A549 (cell line): Measurements from ENCODE around the gene DCDC2. TPM values are rescaled to one million over a fixed set of nuclear protein-coding genes. Genes with fewer than 3 reads are reported as not detected.
"Not testable (repeated sequence)": the region's sequence is repeated elsewhere in the genome, so short reads cannot be mapped to it uniquely, and the experiment has no call there.

Experiments
- ATAC-seq, 2 experiments: fragments of 200-7000 bp in 1 of 2; fragments of >200 bp in 1 of 2; cut with Nextera tagmentation in 1 of 2; cut with Tn5 transposase in 1 of 2; 3 replicates each; pipeline versions ENCODE4 v1.8.0 to v1.9.1; 2018 to 2020; ENCODE audit warnings: mild to moderate bottlenecking in 1 of 2, moderate library complexity in 1 of 2
- CTCF ChIA-PET: fragments of 300-600 bp; sonication (Branson Sonifier 250); formaldehyde crosslinking; extraction: SDS; loops from one replicate; lab custom pipeline; 2021; ENCODE audit warnings: antibody characterized with exemption, inconsistent platforms; lab: Yijun Ruan, JAX
- POLR2A ChIA-PET: fragments of 350-600 bp; formaldehyde crosslinking; extraction: SDS; loops from one replicate; lab custom pipeline; 2021; ENCODE audit warnings: antibody characterized with exemption, inconsistent platforms; lab: Yijun Ruan, JAX
- DNase-seq, 2 experiments: peaks; one replicate each; pipeline versions ENCODE4 v3.0.0 to v3.0.0-alpha.2; 2011 to 2016; ENCODE audit warnings: low read depth in 1 of 2, low spot score in 1 of 2
- FAIRE-seq: peaks from 2 replicates; lab custom pipeline; 2011; peaks lifted over from hg19 to GRCh38; lab: Jason Lieb, UNC
- H3K27ac ChIP-seq, 2 experiments: fragments of >200 bp; sonication (Bioruptor Twin); formaldehyde crosslinking; 3 replicates each; pipeline ENCODE4 v1.5.1; 2016 to 2017
- H3K4me1 ChIP-seq: fragments of >200 bp; sonication (Bioruptor Twin); formaldehyde crosslinking; 3 replicates; pipeline ENCODE4 v1.6.1; 2016
- H3K4me2 ChIP-seq: fragments of >200 bp; sonication (Bioruptor Twin); formaldehyde crosslinking; 3 replicates; pipeline ENCODE4 v1.6.1; 2016
- H3K4me3 ChIP-seq: fragments of >200 bp; sonication (Bioruptor Twin); formaldehyde crosslinking; 3 replicates; pipeline ENCODE4 v1.5.1; 2016
- H3K9me3 ChIP-seq: fragments of >200 bp; sonication (Bioruptor Twin); formaldehyde crosslinking; 3 replicates; pipeline ENCODE4 v1.6.1; 2016
- BHLHE40 ChIP-seq: IDR thresholded peaks from 2 replicates; pipeline ENCODE4 v1.6.1; 2012; ENCODE audit warnings: low read depth, low read length, inconsistent platforms
- CBX2 ChIP-seq: fragments of 200-600 bp; sonication (generic); IDR thresholded peaks from 2 replicates; pipeline ENCODE4 v1.6.1; 2016; ENCODE audit warnings: low read depth, mild to moderate bottlenecking, borderline replicate concordance
- CBX8 ChIP-seq: fragments of 200-600 bp; sonication (generic); IDR thresholded peaks from 2 replicates; pipeline ENCODE4 v1.6.1; 2016
- CHD2 ChIP-seq: fragments of 150-350 bp; IDR thresholded peaks from 2 replicates; pipeline ENCODE4 v1.6.1; 2014; ENCODE audit warnings: low read length; ENCODE audit not compliant: partially characterized antibody
- EHF ChIP-seq: fragments of 250-450 bp; sonication (Bioruptor Pico); IDR thresholded peaks from 2 replicates; pipeline ENCODE4 v1.5.0; 2020; ENCODE audit warnings: mild to moderate bottlenecking
- FOSB ChIP-seq: fragments of 250-450 bp; sonication (Bioruptor Pico); IDR thresholded peaks from 2 replicates; pipeline ENCODE4 v1.5.0; 2020; ENCODE audit warnings: mild to moderate bottlenecking, moderate library complexity
- FOSL2 ChIP-seq, 2 experiments: fragments of 450-650 bp in 1 of 2; fragments of >200 bp in 1 of 2; sonication (Bioruptor Twin) in 1 of 2; formaldehyde crosslinking; IDR thresholded peaks; 2 replicates each; pipeline versions ENCODE4 v1.5.0 to v1.6.1; 2016 to 2020; ENCODE audit warnings: mild to moderate bottlenecking in 1 of 2, moderate library complexity in 1 of 2
- FOXS1 ChIP-seq: fragments of 250-450 bp; sonication (Bioruptor Pico); IDR thresholded peaks from 2 replicates; pipeline ENCODE4 v1.5.0; 2020; ENCODE audit warnings: mild to moderate bottlenecking, moderate library complexity
- GATA3 ChIP-seq: IDR thresholded peaks from 2 replicates; pipeline ENCODE4 v1.6.1; 2012; ENCODE audit warnings: borderline replicate concordance
- HDAC2 ChIP-seq: fragments of 200-600 bp; sonication (generic); IDR thresholded peaks from 2 replicates; pipeline ENCODE4 v1.6.1; 2016
- HOXA7 ChIP-seq: fragments of 250-450 bp; sonication (Bioruptor Pico); IDR thresholded peaks from 2 replicates; pipeline ENCODE4 v1.5.0; 2020; ENCODE audit warnings: mild to moderate bottlenecking, moderate library complexity
- HOXB13 ChIP-seq: fragments of 250-450 bp; sonication (Bioruptor Pico); IDR thresholded peaks from 2 replicates; pipeline ENCODE4 v1.5.0; 2020; ENCODE audit warnings: low read depth, mild to moderate bottlenecking, moderate library complexity
- JUNB ChIP-seq: fragments of >200 bp; sonication (Bioruptor Twin); formaldehyde crosslinking; IDR thresholded peaks from 2 replicates; pipeline ENCODE4 v1.6.1; 2016
- KDM1A ChIP-seq: fragments of 200-600 bp; sonication (generic); IDR thresholded peaks from 2 replicates; pipeline ENCODE4 v1.6.1; 2016; ENCODE audit warnings: low read depth, mild to moderate bottlenecking
- KDM5A ChIP-seq: fragments of 200-600 bp; sonication (generic); IDR thresholded peaks from 2 replicates; pipeline ENCODE4 v1.6.1; 2016; ENCODE audit warnings: antibody characterized with exemption, mild to moderate bottlenecking
- NR3C1 ChIP-seq: fragments of >200 bp; sonication (Bioruptor Twin); formaldehyde crosslinking; IDR thresholded peaks from 3 replicates; pipeline ENCODE4 v1.6.1; 2017
- RARB ChIP-seq: fragments of 250-450 bp; sonication (Bioruptor Pico); IDR thresholded peaks from 2 replicates; pipeline ENCODE4 v1.8.0; 2021; ENCODE audit warnings: mild to moderate bottlenecking, moderate library complexity
- SMC3 ChIP-seq: fragments of >200 bp; sonication (Bioruptor Twin); formaldehyde crosslinking; IDR thresholded peaks from 3 replicates; pipeline ENCODE4 v1.6.1; 2018; ENCODE audit warnings: inconsistent platforms
- TFCP2L1 ChIP-seq: fragments of 250-450 bp; sonication (Bioruptor Pico); IDR thresholded peaks from 2 replicates; pipeline ENCODE4 v1.5.0; 2021; ENCODE audit warnings: mild to moderate bottlenecking
- TP53 ChIP-seq: fragments of 250-450 bp; sonication (Bioruptor Pico); IDR thresholded peaks from 2 replicates; pipeline ENCODE4 v1.5.0; 2021; ENCODE audit warnings: mild to moderate bottlenecking, moderate library complexity
- ZFP36 ChIP-seq: fragments of 450-650 bp; IDR thresholded peaks from 2 replicates; pipeline ENCODE4 v1.6.1; 2014; ENCODE audit warnings: borderline replicate concordance; ENCODE audit not compliant: partially characterized antibody
- ZNF302 ChIP-seq: fragments of 250-450 bp; sonication (Bioruptor Pico); IDR thresholded peaks from 2 replicates; pipeline ENCODE4 v1.9.0; 2021; ENCODE audit warnings: inconsistent platforms, mild to moderate bottlenecking, moderate library complexity
- ZSCAN20 ChIP-seq: fragments of 250-450 bp; sonication (Bioruptor Pico); IDR thresholded peaks from 2 replicates; pipeline ENCODE4 v1.8.0; 2022; ENCODE audit warnings: mild to moderate bottlenecking, moderate library complexity
- WGBS: methylation state at CpG from one replicate; pipeline ENCODE4 v1.1.6; 2017; ENCODE audit errors: missing lambda C conversion rate; 5-methylcytosine and 5-hydroxymethylcytosine counted together
- polyA plus RNA-seq, 4 experiments: library from polyadenylated mRNA; depleted of rRNA in 3 of 4; stranded (reverse); fragments of >200 nt; fragmentation: RNase III in 1 of 4; extraction: RNeasy Plus Mini Kit Qiagen cat#74134 plus additional on column Dnase treatment in 1 of 4; gene quantifications; 2 replicates in 3 of 4; 3 replicates in 1 of 4; pipeline ENCODE4 v1.2.3, GENCODE V29; 2011 to 2017
- TF ChIP-seq, protein P1 (sequence below): fragments of 450-650 bp; IDR thresholded peaks from 2 replicates; pipeline ENCODE4 v1.6.1; 2014; ENCODE audit warnings: antibody characterized with exemption
- TF ChIP-seq, protein P2 (sequence below): fragments of 250-450 bp; sonication (Bioruptor Pico); IDR thresholded peaks from 2 replicates; pipeline ENCODE4 v1.5.0; 2021; ENCODE audit warnings: mild to moderate bottlenecking, moderate library complexity, borderline replicate concordance
- TF ChIP-seq, protein P3 (sequence below): fragments of >200 bp; sonication (Bioruptor Twin); formaldehyde crosslinking; IDR thresholded peaks from 2 replicates; pipeline ENCODE4 v1.6.1; 2016
- TF ChIP-seq, protein P4 (sequence below): IDR thresholded peaks from 2 replicates; pipeline ENCODE4 v1.6.1; 2012; ENCODE audit warnings: low read depth, borderline replicate concordance
- TF ChIP-seq, protein P5 (sequence below): IDR thresholded peaks from 2 replicates; pipeline ENCODE4 v1.6.1; 2012

Gene DCDC2
- polyA plus RNA-seq, 2 of the 4 experiments (the other 2 are of a cell fraction) = 9.1 to 9.4 TPM

DNA sequence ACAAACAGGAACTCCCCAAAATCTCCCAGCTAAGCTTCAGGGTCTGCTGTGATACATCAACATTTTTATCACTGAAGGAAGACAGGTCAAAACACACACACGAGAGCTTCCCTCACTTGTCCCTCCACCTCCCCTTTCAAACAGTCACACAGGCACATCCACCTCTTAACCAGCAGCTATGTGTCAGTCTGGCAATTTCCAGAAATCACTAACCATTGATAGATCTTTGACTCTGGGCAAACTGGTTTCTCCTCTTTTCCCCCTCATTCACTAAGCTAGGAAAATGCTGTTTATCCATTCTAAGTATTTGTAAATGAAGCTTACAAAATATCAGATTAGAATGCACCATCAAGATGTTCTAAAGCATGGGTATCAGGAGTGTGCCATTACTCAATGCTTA, 87.8 kb downstream of the DCDC2 start:
- Histone ChIP-seq H3K4me1 (no peaks in the 10 kb centered on the region), H3K27ac (no peak overlapping the region), H3K9me3 (no peaks in the 10 kb centered on the region), H3K4me3 (no peak overlapping the region), H3K4me2 (no peak overlapping the region)
- no peak for DNase-seq
- ChIA-PET POLR2A (no interaction called here), CTCF (interaction anchor here (1.0 to 1.9 kb wide), 4 partner anchors 10 to 119 kb away, joined by 3 to 4 read pairs (median 4); no protein-coding TSS in a partner anchor)
- FAIRE-seq = no peak
- no peak for ATAC-seq
- 89% methylated on average over 1 of the region's 1 CpG for WGBS
- no peak for TF ChIP-seq CHD2
- no peak for TF ChIP-seq EHF (CRISPR knock-in tag)
- no peak for TF ChIP-seq RARB (CRISPR knock-in tag)
- TF ChIP-seq KDM1A = no peak
- no peak for TF ChIP-seq ZNF302 (CRISPR knock-in tag)
- TF ChIP-seq, protein P1, sequence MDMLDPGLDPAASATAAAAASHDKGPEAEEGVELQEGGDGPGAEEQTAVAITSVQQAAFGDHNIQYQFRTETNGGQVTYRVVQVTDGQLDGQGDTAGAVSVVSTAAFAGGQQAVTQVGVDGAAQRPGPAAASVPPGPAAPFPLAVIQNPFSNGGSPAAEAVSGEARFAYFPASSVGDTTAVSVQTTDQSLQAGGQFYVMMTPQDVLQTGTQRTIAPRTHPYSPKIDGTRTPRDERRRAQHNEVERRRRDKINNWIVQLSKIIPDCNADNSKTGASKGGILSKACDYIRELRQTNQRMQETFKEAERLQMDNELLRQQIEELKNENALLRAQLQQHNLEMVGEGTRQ = no peak
- no peak for TF ChIP-seq HDAC2
- no peak for TF ChIP-seq JUNB
- no peak for TF ChIP-seq HOXB13
- TF ChIP-seq TP53 (CRISPR knock-in tag) = no peak
- TF ChIP-seq, protein P2, sequence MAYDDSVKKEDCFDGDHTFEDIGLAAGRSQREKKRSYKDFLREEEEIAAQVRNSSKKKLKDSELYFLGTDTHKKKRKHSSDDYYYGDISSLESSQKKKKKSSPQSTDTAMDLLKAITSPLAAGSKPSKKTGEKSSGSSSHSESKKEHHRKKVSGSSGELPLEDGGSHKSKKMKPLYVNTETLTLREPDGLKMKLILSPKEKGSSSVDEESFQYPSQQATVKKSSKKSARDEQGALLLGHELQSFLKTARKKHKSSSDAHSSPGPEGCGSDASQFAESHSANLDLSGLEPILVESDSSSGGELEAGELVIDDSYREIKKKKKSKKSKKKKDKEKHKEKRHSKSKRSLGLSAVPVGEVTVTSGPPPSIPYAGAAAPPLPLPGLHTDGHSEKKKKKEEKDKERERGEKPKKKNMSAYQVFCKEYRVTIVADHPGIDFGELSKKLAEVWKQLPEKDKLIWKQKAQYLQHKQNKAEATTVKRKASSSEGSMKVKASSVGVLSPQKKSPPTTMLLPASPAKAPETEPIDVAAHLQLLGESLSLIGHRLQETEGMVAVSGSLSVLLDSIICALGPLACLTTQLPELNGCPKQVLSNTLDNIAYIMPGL (CRISPR knock-in tag) = no peak
- TF ChIP-seq CBX2 = no peak
- no peak for TF ChIP-seq KDM5A
- TF ChIP-seq, protein P3, sequence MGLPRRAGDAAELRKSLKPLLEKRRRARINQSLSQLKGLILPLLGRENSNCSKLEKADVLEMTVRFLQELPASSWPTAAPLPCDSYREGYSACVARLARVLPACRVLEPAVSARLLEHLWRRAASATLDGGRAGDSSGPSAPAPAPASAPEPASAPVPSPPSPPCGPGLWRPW = no peak
- no peak for TF ChIP-seq ZFP36
- TF ChIP-seq CBX8 = no peak
- TF ChIP-seq, protein P4, sequence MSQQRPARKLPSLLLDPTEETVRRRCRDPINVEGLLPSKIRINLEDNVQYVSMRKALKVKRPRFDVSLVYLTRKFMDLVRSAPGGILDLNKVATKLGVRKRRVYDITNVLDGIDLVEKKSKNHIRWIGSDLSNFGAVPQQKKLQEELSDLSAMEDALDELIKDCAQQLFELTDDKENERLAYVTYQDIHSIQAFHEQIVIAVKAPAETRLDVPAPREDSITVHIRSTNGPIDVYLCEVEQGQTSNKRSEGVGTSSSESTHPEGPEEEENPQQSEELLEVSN = no peak

DNA sequence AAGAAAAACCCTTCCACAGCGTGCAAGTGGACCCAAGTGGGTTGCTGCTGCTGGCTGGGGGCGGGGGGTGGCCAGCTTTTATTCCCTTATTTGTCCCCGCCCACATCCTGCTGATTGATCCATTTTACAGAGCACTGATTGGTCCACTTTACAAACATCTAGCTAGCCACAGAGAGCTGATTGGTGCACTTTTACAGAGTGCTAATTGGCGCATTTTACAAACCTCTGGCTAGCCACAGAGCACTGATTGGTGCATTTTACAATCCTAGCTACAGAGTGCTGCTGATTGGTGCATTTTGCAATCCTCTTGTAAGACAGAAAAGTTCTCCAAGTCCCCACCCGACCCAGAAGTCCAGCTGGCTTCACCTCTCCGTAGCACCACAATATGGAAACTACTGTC, 99.6 kb downstream of the DCDC2 start:
- H3K4me1 ChIP-seq, H3K4me2 ChIP-seq, POLR2A ChIA-PET, DNase-seq, H3K9me3 ChIP-seq, H3K4me3 ChIP-seq, H3K27ac ChIP-seq, ATAC-seq, FAIRE-seq: not testable (repeated sequence)
- CTCF ChIA-PET = interaction anchor here (0.8 to 2.0 kb wide), 3 partner anchors 12 to 131 kb away, joined by 3 to 6 read pairs (median 3); no protein-coding TSS in a partner anchor
- 65% methylated on average over 6 of the region's 6 CpGs for WGBS

DNA sequence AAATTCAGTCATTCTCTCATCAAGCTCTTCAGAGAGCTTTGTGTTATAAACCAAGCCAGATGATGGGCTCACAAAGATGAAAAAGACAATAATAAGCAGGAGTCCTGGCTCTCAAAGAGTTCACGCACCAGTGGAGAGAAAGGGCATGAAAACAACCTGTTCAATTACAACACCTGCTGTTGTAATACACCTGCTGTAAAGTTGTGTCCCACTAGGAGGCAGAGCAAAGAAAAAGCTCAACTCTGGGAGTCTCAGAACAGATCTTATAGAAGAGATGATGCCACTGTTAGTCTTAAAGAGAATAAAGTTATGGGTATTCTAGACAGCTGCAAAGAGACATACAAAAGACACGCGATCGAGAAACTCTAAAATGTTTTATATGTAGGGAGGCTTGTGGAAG, 100.6 kb downstream of the DCDC2 start:
- Histone ChIP-seq H3K4me3 (no peak overlapping the region), H3K27ac (no peak overlapping the region), H3K4me2 (no peak overlapping the region), H3K4me1 (no peaks in the 10 kb centered on the region), H3K9me3 (peaks cover 3% of the 10 kb centered on the region; the same call in 1 of the 3 replicates)
- DNase-seq = peak in 1 of 2 experiments; percentile 7
- POLR2A ChIA-PET = no interaction called here
- FAIRE-seq = no peak
- CTCF ChIA-PET = interaction anchor here (0.8 to 2.0 kb wide), 3 partner anchors 13 to 131 kb away, joined by 3 to 6 read pairs (median 3); no protein-coding TSS in a partner anchor
- ATAC-seq = peak in 1 of 2 experiments; percentile 43; a peak in 1 of 6 replicates
- TF ChIP-seq HOXA7 (CRISPR knock-in tag) (no peak), FOSL2 (IDR thresholded peaks at IDR 0.05) (no peak), FOSL2 (CRISPR knock-in tag; IDR thresholded peaks at IDR 0.05) (no peak), NR3C1 (no peak), FOXS1 (CRISPR knock-in tag) (no peak), FOSB (CRISPR knock-in tag) (no peak), GATA3 (no peak), TFCP2L1 (CRISPR knock-in tag) (no peak), CHD2 (no peak), ZSCAN20 (CRISPR knock-in tag) (no peak), CBX2 (no peak), BHLHE40 (no peak), HOXB13 (no peak), HDAC2 (no peak), SMC3 (no peak), TP53 (CRISPR knock-in tag) (no peak)
- TF ChIP-seq, protein P5, sequence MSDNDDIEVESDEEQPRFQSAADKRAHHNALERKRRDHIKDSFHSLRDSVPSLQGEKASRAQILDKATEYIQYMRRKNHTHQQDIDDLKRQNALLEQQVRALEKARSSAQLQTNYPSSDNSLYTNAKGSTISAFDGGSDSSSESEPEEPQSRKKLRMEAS = no peak
- TF ChIP-seq, protein P2 (CRISPR knock-in tag) = no peak
- WGBS = 91% methylated on average over 4 of the region's 4 CpGs
